HuH-7 (cell line): ENCODE results near the gene C2orf72.
A peak's percentile ranks its signal among the peaks of the same experiment; 100 is the strongest.
"Not testable (repeated sequence)": the region's sequence is repeated elsewhere in the genome, so short reads cannot be mapped to it uniquely, and the experiment has no call there.

Experiments used
- DNase-seq: peaks from one replicate; pipeline ENCODE4 v3.0.0; 2011; ENCODE audit warnings: low spot score

Gene C2orf72

GRCh38 chr2:231037202-231037730, at the start of gene C2orf72:
Gene C2orf72, plus strand, starts transcription at chr2:231037523. Its CDS starts 43 bp downstream, at chr2:231037566.
- peak; percentile 69 for DNase-seq

GRCh38 chr2:230989731-230990130, 47.6 kb upstream of the C2orf72 start:
- DNase-seq: no peak

GRCh38 chr2:230990131-230990898, 47.0 kb upstream of the C2orf72 start:
- no peak for DNase-seq

- DNase-seq: no peak
Measured at GRCh38 chr2:230990899-230991150, 46.5 kb upstream of the C2orf72 start.

- DNase-seq: no peak
Measured at GRCh38 chr2:230991598-230991997, 45.7 kb upstream of the C2orf72 start.

- no peak for DNase-seq
Measured at GRCh38 chr2:230995821-230996220, 41.5 kb upstream of the C2orf72 start, which contains the start of gene SPATA3. Gene SPATA3, plus strand, starts transcription at chr2:230996121. Its CDS starts 113 bp downstream, at chr2:230996234.

GRCh38 chr2:230996661-230997060, 40.7 kb upstream of the C2orf72 start:
- DNase-seq: no peak

GRCh38 chr2:230998882-230999281, 38.4 kb upstream of the C2orf72 start:
- no peak for DNase-seq

- DNase-seq: no peak
Measured at GRCh38 chr2:230999477-230999876, 37.8 kb upstream of the C2orf72 start.

GRCh38 chr2:231000211-231000904, 37.0 kb upstream of the C2orf72 start:
- DNase-seq: no peak

- no peak for DNase-seq
Measured at GRCh38 chr2:231001036-231001435, 36.3 kb upstream of the C2orf72 start.

GRCh38 chr2:231001921-231002320, 35.4 kb upstream of the C2orf72 start:
- DNase-seq: no peak

- DNase-seq: no peak
Measured at GRCh38 chr2:231002641-231003040, 34.7 kb upstream of the C2orf72 start.

GRCh38 chr2:231003186-231003585, 34.1 kb upstream of the C2orf72 start:
- no peak for DNase-seq

- DNase-seq: not testable (repeated sequence)
Measured at GRCh38 chr2:231004930-231005329, 32.4 kb upstream of the C2orf72 start.

- no peak for DNase-seq
Measured at GRCh38 chr2:231007286-231008098, 29.8 kb upstream of the C2orf72 start.

- no peak for DNase-seq
Measured at GRCh38 chr2:231008131-231008530, 29.2 kb upstream of the C2orf72 start.

GRCh38 chr2:231009236-231009919, 27.9 kb upstream of the C2orf72 start:
- no peak for DNase-seq

- no peak for DNase-seq
Measured at GRCh38 chr2:231010201-231010730, 27.1 kb upstream of the C2orf72 start.

GRCh38 chr2:231011526-231011925, 25.8 kb upstream of the C2orf72 start:
- no peak for DNase-seq

- DNase-seq: no peak
Measured at GRCh38 chr2:231012463-231012862, 24.9 kb upstream of the C2orf72 start.

GRCh38 chr2:231013820-231014219, 23.5 kb upstream of the C2orf72 start:
- no peak for DNase-seq
